Activated T-cell treated with anti-CD3 and anti-CD28 coated beads, Interleukin-2, amount 50 U/mL, for 4 hours (primary cell): ENCODE data around the gene OPN3. TPM values are rescaled to one million over a fixed set of nuclear protein-coding genes. Genes with fewer than 3 reads are reported as not detected.
"Not testable (repeated sequence)": the region's sequence is repeated elsewhere in the genome, so short reads cannot be mapped to it uniquely, and the experiment has no call there.

Experiments used
- ATAC-seq, 2 donors: fragments of 200-7000 bp; cut with Tn5 transposase; one replicate each; pipeline ENCODE4 v1.10.0; 2021
- DNase-seq: peaks from one replicate; pipeline ENCODE4 v3.0.0-alpha.2; 2020
- H3K27me3 Mint-ChIP-seq: one replicate; pipeline ENCODE4 v1.8.0; 2021; ENCODE audit warnings: low read depth, mixed read lengths
- H3K36me3 Mint-ChIP-seq: one replicate; pipeline ENCODE4 v1.8.0; 2022; ENCODE audit warnings: mixed read lengths; ENCODE audit not compliant: insufficient read depth
- H3K4me1 Mint-ChIP-seq: one replicate; pipeline ENCODE4 v1.8.0; 2021; ENCODE audit warnings: low read depth, mixed read lengths
- H3K4me3 Mint-ChIP-seq: one replicate; pipeline ENCODE4 v1.8.0; 2021; ENCODE audit warnings: mild to moderate bottlenecking, moderate library complexity, mixed read lengths
- H3K9me3 Mint-ChIP-seq: one replicate; pipeline ENCODE4 v1.8.0; 2021; ENCODE audit warnings: mixed read lengths
- total RNA-seq, 3 donors: library from RNA; stranded (reverse); gene quantifications; one replicate each; pipeline ENCODE4 v1.2.1, GENCODE V29; 2021

Gene OPN3
- total RNA-seq, 3 donors from 2014 or later: 6.2 to 8.5 (median 6.9) TPM

DNA sequence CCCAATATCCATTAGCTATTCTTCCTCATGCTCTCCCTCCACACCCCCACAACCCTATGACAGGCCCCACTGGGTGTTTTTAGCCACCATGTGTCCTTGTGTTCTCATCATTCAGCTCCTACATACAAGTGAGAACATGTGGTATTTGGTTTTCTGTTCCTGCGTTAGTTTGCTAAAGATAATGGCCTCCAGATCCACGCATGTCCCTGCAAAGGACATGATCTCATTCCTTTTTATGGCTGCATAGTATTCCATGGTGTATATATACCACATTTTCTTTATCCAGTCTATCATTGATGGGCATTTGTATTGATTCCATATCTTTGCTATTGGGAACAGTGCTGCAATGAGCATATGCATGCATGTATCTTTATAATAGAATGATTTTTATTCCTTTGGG, 18.8 kb upstream of the OPN3 start:
- not testable (repeated sequence) for ATAC-seq, H3K36me3 Mint-ChIP-seq, DNase-seq, H3K4me1 Mint-ChIP-seq, H3K4me3 Mint-ChIP-seq, H3K27me3 Mint-ChIP-seq, H3K9me3 Mint-ChIP-seq

GRCh38 chr1:241658081-241658793, 18.1 kb upstream of the OPN3 start:
- ATAC-seq: no peak
- H3K36me3 Mint-ChIP-seq: no peaks in the 10 kb centered on the region

GRCh38 chr1:241654641-241655040, 14.5 kb upstream of the OPN3 start:
- H3K4me3 Mint-ChIP-seq: no peak overlapping the region
- ATAC-seq (no peak), DNase-seq (no peak)
- H3K9me3 Mint-ChIP-seq: peaks cover under 1% of the 10 kb centered on the region
- no peaks in the 10 kb centered on the region for H3K36me3 Mint-ChIP-seq
- H3K4me1 Mint-ChIP-seq: no peaks in the 10 kb centered on the region
- H3K27me3 Mint-ChIP-seq: peaks cover 9% of the 10 kb centered on the region

More at GRCh38 chr1:241658081-241658793, 18.1 kb upstream of the OPN3 start:
- no peaks in the 10 kb centered on the region for H3K9me3 Mint-ChIP-seq
- H3K4me3 Mint-ChIP-seq: no peak overlapping the region
- H3K27me3 Mint-ChIP-seq: peaks cover 3% of the 10 kb centered on the region
- no peak for DNase-seq
- no peaks in the 10 kb centered on the region for H3K4me1 Mint-ChIP-seq

GRCh38 chr1:241654019-241654418, 13.8 kb upstream of the OPN3 start:
- Mint-ChIP-seq H3K9me3 (peaks cover 4% of the 10 kb centered on the region), H3K4me1 (no peaks in the 10 kb centered on the region), H3K4me3 (no peak overlapping the region), H3K27me3 (peaks cover 6% of the 10 kb centered on the region), H3K36me3 (no peaks in the 10 kb centered on the region)
- ATAC-seq (no peak), DNase-seq (no peak)

DNA sequence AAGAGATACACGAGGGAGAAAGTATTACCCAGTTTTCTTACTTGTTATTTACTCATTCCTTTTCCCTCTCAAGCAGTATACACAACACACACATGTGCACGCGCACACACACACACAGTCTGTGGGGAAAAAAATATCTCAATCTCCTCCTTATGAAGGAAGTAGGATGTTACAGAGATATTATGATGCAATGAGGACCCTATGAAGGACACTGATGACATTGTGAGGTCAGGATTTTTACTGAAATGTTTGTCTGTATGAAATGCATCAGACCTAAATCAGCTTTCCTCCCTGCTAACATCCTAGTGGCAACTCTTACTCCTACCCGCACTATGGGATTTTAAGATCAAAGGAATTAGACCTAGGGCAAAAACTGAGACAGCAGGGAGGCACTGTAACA, 11.8 kb upstream of the OPN3 start, which contains the start of gene WDR64:
Gene WDR64 (plus strand): TSS at position 270 of the 400 bp plus-strand sequence. CDS start 204 bp downstream, outside the sequence.
- peaks cover 4% of the 10 kb centered on the region for H3K9me3 Mint-ChIP-seq
- DNase-seq (no peak), ATAC-seq (no peak)
- no peaks in the 10 kb centered on the region for H3K36me3 Mint-ChIP-seq
- peaks cover 6% of the 10 kb centered on the region for H3K27me3 Mint-ChIP-seq
- no peaks in the 10 kb centered on the region for H3K4me1 Mint-ChIP-seq
- no peak within 1 kb of the TSS for H3K4me3 Mint-ChIP-seq

GRCh38 chr1:241648159-241648558, 8.0 kb upstream of the OPN3 start:
- ATAC-seq: no peak
- peaks cover 3% of the 10 kb centered on the region for H3K4me1 Mint-ChIP-seq
- peaks cover 6% of the 10 kb centered on the region for H3K27me3 Mint-ChIP-seq
- DNase-seq: no peak
- H3K36me3 Mint-ChIP-seq: no peaks in the 10 kb centered on the region
- peaks cover 6% of the 10 kb centered on the region for H3K9me3 Mint-ChIP-seq
- no peak overlapping the region for H3K4me3 Mint-ChIP-seq

DNA sequence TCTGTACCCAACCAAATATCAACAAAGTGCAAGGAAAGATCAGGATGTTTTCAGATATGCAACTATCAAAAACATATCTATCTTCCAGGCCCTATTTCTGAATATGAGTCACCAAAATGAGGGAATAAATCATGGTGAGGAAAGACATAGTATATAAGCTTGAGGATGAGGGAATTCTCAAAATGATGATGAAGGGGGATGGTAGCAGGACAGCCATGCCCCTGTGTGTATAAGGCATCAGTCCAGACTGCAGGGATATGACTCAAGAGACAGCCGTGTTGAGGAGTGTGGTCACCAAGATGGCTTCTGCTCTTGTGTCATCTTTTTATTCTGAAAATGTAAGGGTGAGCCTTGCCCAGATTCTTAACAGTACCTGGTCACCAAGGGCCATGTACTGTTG, 7.5 kb upstream of the OPN3 start:
- peaks cover 6% of the 10 kb centered on the region for H3K27me3 Mint-ChIP-seq
- no peaks in the 10 kb centered on the region for H3K36me3 Mint-ChIP-seq
- no peak for ATAC-seq
- H3K4me3 Mint-ChIP-seq: no peak overlapping the region
- H3K9me3 Mint-ChIP-seq: peaks cover 7% of the 10 kb centered on the region
- DNase-seq: no peak
- H3K4me1 Mint-ChIP-seq: peaks cover 3% of the 10 kb centered on the region

DNA sequence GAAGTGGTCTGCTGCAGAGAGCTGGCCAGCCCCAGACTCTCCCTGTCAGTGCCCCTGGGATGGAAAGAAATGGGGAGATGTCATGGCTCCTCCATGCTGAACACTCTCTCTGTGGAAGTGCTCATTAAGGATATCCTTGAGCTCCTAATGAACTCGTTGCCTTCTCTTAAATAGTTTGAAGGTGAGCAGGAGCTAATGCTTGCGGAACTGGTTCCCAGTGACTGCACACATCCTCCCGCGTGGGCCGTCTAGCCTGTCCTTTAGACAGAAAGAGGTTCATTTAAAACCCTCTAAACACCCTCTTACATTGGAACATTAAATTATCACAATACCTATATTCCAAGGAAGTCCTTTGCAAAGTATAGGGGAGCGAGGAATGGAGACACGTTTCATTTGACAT, 6.0 kb upstream of the OPN3 start:
- H3K4me3 Mint-ChIP-seq: no peak overlapping the region
- peaks cover 3% of the 10 kb centered on the region for H3K4me1 Mint-ChIP-seq
- no peaks in the 10 kb centered on the region for H3K36me3 Mint-ChIP-seq
- H3K9me3 Mint-ChIP-seq: peaks cover 11% of the 10 kb centered on the region
- ATAC-seq: no peak
- H3K27me3 Mint-ChIP-seq: peaks cover 6% of the 10 kb centered on the region
- no peak for DNase-seq

- peaks cover 8% of the 10 kb centered on the region for H3K4me1 Mint-ChIP-seq
- peaks cover 11% of the 10 kb centered on the region for H3K9me3 Mint-ChIP-seq
- no peak overlapping the region for H3K4me3 Mint-ChIP-seq
- DNase-seq: no peak
- no peak for ATAC-seq
- peaks cover 1% of the 10 kb centered on the region for H3K27me3 Mint-ChIP-seq
- H3K36me3 Mint-ChIP-seq: no peaks in the 10 kb centered on the region
These were observed 5.0 kb upstream of the OPN3 start for GRCh38 chr1:241645199-241645598.

- Mint-ChIP-seq H3K4me3 (no peak overlapping the region), H3K36me3 (no peaks in the 10 kb centered on the region), H3K27me3 (no peaks in the 10 kb centered on the region), H3K9me3 (peaks cover 8% of the 10 kb centered on the region), H3K4me1 (peaks cover 9% of the 10 kb centered on the region)
- ATAC-seq: no peak
- no peak for DNase-seq
These were observed 4.1 kb upstream of the OPN3 start for GRCh38 chr1:241644259-241644658.

- no peaks in the 10 kb centered on the region for H3K27me3 Mint-ChIP-seq
- H3K4me1 Mint-ChIP-seq: peaks cover 23% of the 10 kb centered on the region
- no peaks in the 10 kb centered on the region for H3K36me3 Mint-ChIP-seq
- H3K4me3 Mint-ChIP-seq: no peak overlapping the region
- ATAC-seq (no peak), DNase-seq (no peak)
- peaks cover 8% of the 10 kb centered on the region for H3K9me3 Mint-ChIP-seq
These were observed 2.4 kb upstream of the OPN3 start for GRCh38 chr1:241642593-241642944.

DNA sequence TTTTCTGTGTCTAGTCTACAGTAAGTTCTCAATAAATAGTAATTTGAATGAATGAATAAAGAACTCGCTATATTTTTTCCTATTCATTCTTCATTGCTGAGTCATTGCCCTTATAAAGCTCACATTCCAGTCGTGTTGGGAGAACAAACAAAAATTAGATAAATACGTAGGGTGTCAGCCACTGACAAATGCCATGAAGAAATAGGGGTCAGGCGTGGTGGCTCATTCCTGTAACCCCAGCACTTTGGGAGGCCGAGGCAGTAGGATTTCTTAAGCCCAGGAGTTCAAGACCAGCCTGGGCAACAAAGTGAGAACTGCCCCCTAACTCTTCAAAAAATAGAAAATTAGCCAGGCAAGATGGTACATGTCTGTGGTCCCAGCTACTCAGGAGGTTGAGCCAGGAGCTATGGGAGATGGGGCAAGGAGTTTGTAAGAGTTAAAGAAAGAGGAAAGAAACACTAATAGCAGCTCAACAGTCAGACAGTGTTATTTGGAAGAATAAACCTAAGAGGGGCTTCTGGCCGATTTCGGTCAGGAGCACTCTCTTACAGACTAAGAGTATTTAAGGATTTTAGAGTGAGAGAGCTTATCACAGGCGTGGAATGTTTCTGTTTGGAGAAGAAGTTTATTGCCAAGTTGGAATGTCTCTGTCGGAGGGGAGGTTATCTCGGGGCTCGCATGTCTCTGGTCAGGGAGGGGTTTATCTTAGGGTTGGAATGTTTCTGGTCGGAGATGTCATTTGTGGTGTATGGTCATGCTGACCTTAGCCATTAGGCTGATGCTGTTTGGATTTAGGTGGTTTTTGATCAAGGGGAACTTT, 1.8 kb upstream of the OPN3 start:
- no peak for DNase-seq
- no peaks in the 10 kb centered on the region for H3K36me3 Mint-ChIP-seq
- H3K27me3 Mint-ChIP-seq: no peaks in the 10 kb centered on the region
- peaks cover 8% of the 10 kb centered on the region for H3K9me3 Mint-ChIP-seq
- H3K4me1 Mint-ChIP-seq: peaks cover 29% of the 10 kb centered on the region
- H3K4me3 Mint-ChIP-seq: no peak overlapping the region
- ATAC-seq: no peak

DNA sequence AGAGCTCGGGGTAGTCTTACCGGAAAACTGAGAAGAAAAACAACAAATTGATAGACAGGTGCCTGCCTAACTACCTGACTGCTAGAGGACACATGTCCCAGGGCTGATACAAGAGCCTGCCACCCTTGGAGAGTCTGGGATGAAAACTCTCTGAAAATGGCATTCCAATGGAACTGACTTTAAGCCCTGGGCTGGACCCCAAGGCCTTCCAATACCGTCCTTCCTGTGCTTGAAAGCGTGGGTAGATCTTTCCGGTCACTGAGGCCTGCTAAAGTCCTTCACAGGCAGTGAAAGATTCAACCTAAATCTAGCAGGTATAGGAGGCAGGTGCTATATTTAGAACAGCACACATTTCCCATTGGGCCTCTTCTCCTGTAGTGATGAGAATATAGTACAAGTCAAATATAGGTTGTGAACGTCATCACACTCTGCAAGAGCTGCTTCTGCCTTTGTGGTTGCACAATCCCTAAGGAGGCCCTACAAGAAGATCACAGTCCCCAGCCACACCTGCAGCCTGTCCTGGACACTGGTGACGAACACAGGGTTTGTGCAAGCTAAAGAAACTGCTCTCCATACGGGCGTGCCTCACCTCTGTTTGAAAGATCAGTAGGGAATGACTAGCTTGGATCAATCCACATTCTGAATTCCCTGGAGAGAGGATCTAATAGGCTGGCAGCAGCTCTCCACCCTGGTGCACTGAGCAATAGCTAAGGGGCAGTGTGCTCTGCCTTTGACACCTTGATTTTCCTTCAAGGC, 876 bp upstream of the OPN3 start:
- no peak for DNase-seq
- Mint-ChIP-seq H3K36me3 (peaks cover 2% of the 10 kb centered on the region), H3K4me3 (peak overlapping the region; percentile 73), H3K4me1 (peaks cover 35% of the 10 kb centered on the region), H3K9me3 (peaks cover 8% of the 10 kb centered on the region), H3K27me3 (no peaks in the 10 kb centered on the region)
- no peak for ATAC-seq

- DNase-seq: peak; percentile 6
- Mint-ChIP-seq H3K4me3 (peak overlapping the region; percentile 90), H3K27me3 (no peaks in the 10 kb centered on the region), H3K4me1 (peaks cover 40% of the 10 kb centered on the region), H3K36me3 (peaks cover 12% of the 10 kb centered on the region), H3K9me3 (peaks cover 8% of the 10 kb centered on the region)
- ATAC-seq: peak; percentile 30 to 38
These were observed 483 bp downstream of the OPN3 start for GRCh38 chr1:241639623-241640148.
